ENCODE measurements around the gene STX10.

STX10 gene

GRCh38 chr19:13138916-13139198 lies 11.3 kb downstream of the STX10 start:
- DNase-seq, result no peak

DNA sequence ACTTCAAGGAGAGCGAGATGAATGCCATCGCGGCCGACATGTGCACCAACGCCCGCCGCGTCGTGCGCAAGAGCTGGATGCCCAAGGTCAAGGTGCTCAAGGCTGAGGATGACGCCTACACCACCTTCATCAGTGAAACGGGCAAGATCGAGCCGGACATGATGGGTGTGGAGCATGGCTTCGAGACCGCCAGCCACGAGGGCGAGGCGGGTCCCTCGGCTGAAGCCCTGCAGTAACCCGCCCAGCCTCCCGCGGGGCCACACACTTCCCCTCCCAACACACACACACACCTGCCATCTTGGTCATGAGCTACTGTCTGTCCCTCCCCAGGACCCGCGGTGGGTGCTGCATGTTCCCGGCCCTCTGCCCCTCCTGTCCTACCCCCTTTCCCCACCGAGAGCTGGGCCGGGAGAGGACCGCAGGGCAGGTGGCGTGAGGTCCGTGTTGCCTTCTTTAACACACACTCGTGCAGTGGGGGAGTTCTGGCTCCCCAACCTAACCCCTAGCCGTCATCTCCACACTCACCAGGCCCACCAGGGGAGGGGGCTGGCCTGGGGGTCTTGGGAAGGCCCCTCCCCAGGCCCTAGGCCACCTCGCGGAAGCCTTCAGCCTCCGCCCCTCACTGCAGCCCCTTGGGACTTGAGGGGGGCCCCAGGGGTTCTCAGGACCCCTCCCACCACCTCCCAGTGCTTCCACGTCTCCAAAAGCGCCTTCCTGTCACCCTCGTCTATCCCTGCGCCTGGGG lies 11.8 kb downstream of the STX10 start:
- no peak for DNase-seq

DNA sequence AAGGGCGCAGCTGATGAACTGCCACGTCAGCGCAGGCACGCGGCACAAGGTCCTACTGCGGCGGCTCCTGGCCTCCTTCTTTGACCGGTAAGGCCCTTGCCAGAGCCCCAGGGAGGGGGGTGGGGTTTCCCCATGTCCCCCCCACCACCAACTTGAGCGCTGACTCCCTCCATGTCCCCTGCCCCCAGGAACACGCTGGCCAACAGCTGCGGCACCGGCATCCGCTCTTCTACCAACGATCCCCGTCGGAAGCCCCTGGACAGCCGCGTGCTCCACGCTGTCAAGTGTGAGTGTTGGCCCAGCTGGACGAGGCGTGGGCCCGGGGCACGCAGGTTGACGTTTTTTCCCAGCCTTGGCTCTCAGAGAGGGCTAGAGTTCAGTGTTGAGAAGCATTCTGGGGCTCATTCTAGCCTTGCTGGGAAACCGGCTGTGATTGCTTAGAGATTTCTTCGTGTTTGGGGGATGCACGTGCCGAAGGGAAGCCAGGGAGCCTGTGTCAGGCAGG lies 12.8 kb downstream of the STX10 start:
- no peak for DNase-seq

GRCh38 chr19:13135068-13136062 lies 14.8 kb downstream of the STX10 start:
- no peak for DNase-seq

- DNase-seq, result no peak
These were observed 15.5 kb downstream of the STX10 start for GRCh38 chr19:13134626-13135025.

DNA sequence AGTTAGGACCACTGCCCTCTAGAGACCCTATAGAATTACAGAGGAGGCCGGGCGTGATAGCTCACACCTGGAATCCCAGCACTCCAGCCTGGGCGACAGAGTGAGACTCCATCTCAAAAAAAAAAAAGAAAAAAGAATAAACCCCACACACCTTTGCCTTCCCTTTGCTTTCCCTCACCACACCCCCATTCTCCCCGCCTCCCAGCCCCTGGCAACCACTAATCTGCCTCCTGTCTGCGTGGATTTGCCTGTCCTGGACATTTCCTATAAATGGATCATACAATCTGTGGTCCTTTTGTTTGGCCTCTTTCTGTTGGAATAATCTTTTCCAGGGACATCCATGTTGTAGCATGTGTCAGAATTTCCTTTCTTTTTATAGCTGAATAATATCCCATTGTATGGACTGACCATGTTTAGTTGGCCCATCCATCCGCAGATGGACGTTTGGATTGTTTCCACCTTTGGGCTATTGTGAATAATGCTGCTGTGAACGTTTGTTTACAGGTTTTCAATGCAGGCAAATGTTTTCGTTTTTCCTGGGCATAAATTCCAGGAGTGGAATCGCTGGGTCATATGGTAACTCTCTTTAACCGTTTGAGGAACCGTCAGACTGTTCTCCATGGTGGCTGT lies 16.8 kb downstream of the STX10 start:
- no peak for DNase-seq

DNA sequence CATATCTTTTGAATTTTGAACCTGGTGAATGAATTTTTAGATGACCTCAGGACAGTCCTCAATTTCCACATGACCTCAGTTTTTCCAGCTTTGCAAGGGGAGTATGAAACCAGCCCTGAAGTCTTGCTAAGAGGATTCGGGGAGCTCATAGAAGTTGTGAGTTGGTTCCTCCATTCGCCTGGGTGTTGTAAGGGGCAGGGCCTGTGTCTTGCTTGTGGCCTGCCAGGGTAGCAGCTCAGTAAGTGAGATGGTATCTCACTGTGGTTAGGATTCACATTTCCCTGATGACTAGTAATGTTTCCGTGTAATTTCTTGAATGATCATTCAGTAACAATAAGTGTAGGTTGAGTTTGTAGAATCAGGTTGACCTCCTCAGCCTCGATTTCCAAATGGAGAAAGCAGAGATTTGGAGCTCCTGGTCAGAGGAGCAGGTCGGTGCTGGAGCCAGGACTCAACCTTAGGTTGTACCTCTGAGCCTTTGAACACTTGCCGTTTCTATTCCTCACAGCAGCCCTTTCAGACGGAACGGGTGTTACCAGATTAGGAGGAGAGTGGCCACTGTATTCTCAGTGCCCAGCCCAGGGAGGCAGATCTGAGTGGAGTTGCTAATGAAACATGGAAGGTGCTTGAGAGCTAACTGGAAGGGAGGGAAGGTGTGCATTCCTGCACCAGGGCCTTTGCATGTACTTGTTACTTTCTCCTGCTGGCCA lies 17.5 kb downstream of the STX10 start:
- no peak for DNase-seq

GRCh38 chr19:13130886-13131490 lies 19.2 kb downstream of the STX10 start:
- DNase-seq, result no peak

DNA sequence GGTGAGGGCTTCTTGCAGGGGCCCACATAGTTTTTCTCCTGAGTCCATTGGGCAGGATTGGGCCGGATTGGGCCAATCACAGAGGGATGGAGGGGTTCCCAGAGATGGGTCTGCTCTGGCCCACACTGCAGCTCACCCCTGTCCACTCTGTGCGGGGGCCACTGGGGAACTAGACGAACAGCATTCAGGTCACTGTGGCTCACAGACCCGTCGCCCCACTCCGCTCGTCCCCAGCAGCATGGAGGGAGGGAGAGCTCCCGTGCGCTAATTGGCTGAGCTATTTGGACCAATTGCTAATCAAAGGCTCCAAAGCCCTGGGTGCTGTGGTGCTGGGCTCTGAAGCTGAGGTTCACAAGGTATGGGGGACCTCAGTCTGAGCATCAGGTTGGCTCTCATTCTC lies 20.8 kb downstream of the STX10 start:
- DNase-seq, result no peak

DNA sequence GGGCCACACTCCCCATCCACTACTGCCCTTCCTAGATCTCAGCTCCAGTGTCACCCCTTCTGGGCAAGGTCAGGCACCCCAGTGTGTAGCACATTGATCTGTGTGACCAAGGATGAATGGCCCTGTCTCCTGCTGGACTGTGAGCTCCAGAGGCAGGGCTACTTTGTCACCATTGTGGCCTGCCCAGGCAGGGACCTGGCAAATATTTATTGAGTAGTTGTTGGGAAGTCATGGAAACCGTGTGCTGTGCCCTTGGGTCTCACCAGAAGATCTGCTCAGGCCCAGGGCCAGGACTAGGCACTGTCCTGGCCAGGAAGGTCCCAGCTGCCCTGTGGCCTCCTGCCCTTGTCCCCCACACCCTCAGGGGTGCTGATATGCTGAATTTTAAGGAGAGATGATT lies 21.6 kb downstream of the STX10 start:
- DNase-seq, result no peak

GRCh38 chr19:13127811-13128575 lies 22.2 kb downstream of the STX10 start:
- no peak for DNase-seq

- DNase-seq, result no peak
These were observed 23.1 kb downstream of the STX10 start for GRCh38 chr19:13127051-13127450.

DNA sequence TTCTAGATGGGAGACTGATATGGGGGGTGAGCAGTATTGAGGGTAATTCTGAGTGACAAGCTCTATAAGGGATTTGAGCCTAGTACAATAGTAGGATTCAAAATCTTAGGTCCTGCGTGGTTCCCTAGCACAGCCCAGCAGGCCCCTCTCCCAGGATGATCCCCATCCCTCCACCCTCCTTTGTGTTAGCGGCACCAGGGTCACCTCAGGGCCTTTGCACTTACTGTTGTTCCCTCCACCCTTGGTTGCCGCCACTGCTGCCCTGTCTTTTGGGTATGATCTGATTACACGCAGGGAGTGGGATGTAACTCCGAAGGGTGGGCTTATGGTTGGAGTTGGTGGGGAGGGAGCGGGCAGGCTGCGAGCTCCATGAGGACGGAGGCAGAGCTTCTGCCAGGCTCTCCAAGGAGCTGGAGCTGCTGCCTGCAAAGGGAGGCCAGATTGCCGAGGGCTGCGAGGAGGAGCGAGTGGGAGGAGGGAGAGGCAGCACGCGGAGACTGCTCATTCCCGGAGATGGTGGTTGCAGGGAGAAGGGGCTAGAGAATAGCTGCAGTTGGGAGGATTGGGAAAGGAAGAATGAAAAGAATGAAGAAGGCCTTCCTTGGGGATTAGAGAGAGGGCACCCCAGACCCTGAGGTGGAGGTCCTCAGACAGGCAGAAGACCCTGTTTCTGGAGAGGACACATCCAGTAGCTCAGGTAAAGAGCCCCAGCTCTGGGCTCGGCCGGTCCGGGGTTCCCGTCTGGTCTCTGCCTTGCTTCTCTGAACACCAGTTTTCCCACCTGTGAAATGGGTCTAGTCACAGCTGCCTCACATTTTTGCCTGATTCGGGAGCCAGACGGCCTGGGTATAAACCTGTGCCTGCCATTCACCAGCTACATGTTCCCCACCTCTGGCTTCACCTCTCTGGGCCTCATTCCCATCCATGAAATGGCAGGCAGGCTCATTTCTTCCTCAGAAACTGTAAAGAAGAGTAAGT lies 26.9 kb downstream of the STX10 start:
- no peak for DNase-seq

- no peak for DNase-seq
These were observed 27.8 kb downstream of the STX10 start for GRCh38 chr19:13122275-13122878.

- DNase-seq, result no peak
These were observed 28.5 kb downstream of the STX10 start for GRCh38 chr19:13121551-13122274.

DNA sequence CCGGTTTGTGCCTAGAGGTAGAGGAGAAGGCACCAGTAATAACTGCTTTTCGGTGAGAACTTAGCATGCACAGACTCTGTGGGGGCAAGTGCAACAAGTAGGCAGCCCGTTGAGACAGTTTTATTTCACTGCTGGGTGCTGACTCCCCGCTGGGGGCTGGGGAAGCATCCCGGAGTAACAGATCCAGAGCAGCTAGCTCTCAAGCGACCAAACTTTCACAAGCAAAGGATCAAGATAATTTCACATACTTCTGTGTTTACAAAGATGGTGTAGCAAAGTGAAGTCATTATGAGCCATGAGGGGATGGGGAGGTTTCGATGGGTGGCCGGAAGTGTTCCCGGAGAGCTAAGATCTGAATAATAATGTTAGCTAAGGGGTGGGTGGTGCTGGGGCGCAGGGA lies 29.4 kb downstream of the STX10 start:
- no peak for DNase-seq

DNA sequence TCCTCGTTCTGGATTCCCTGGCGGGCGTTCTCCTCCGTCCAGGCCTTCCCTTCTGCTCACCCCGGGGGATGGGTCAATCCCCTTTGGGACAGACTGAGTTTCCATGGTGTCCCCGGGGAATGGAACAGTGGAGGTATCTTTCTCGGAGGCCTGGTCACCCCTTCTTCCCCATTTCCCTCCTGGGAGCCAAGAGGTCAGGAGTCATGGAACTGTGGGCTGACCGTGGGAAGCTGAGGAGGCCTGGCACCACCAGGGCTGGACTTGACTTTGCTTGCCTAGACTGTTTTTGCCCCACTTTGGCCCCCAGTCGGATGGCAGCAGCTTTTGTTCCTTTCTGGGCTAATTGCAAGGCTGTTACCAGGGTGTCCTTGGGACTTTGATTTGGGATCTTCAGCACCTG lies 30.1 kb downstream of the STX10 start:
- DNase-seq, result no peak

GRCh38 chr19:13119627-13120026 lies 30.5 kb downstream of the STX10 start:
- peak; percentile 87 for DNase-seq

Measured in inflammatory macrophage treated with lipopolysaccharide for 4 hours (primary cell).